HS-5 (cell line): ENCODE data around the gene SERPINB1.
"Not testable (repeated sequence)": the region's sequence is repeated elsewhere in the genome, so short reads cannot be mapped to it uniquely, and the experiment has no call there.

Experiments used
- DNase-seq: peaks from one replicate; pipeline ENCODE4 v3.0.0-alpha.2; 2012; ENCODE audit warnings: low read depth

Gene SERPINB1

GRCh38 chr6:2841264-2842138, at the start of gene SERPINB1:
TSS of gene SERPINB1 (minus strand) at chr6:2841863. CDS start at chr6:2840586, 1,277 bp downstream.
- DNase-seq, result no peak

GRCh38 chr6:2890976-2891767, 49.5 kb upstream of the SERPINB1 start:
- DNase-seq, result no peak

GRCh38 chr6:2885967-2886735, 44.5 kb upstream of the SERPINB1 start:
- no peak for DNase-seq

- no peak for DNase-seq
Observed at GRCh38 chr6:2884804-2885203, 43.1 kb upstream of the SERPINB1 start.

GRCh38 chr6:2883673-2884072, 42.0 kb upstream of the SERPINB1 start:
- no peak for DNase-seq

GRCh38 chr6:2881423-2881822, 39.8 kb upstream of the SERPINB1 start:
- DNase-seq, result no peak

- not testable (repeated sequence) for DNase-seq
Observed at GRCh38 chr6:2880156-2880555, 38.5 kb upstream of the SERPINB1 start.

- DNase-seq, result no peak
Observed at GRCh38 chr6:2877960-2878359, 36.3 kb upstream of the SERPINB1 start.

- DNase-seq, result peak; percentile 41
Observed at GRCh38 chr6:2877057-2877882, 35.6 kb upstream of the SERPINB1 start.

- DNase-seq, result peak; percentile 80
Observed at GRCh38 chr6:2876210-2877056, 34.8 kb upstream of the SERPINB1 start.

- DNase-seq, result no peak
Observed at GRCh38 chr6:2875359-2876191, 33.9 kb upstream of the SERPINB1 start.

- DNase-seq, result no peak
Observed at GRCh38 chr6:2873643-2874042, 32.0 kb upstream of the SERPINB1 start.

- DNase-seq, result no peak
Observed at GRCh38 chr6:2872423-2873358, 31.0 kb upstream of the SERPINB1 start.

- DNase-seq, result no peak
Observed at GRCh38 chr6:2871953-2872352, 30.3 kb upstream of the SERPINB1 start.

- no peak for DNase-seq
Observed at GRCh38 chr6:2871102-2871501, 29.4 kb upstream of the SERPINB1 start.

- no peak for DNase-seq
Observed at GRCh38 chr6:2870046-2870636, 28.5 kb upstream of the SERPINB1 start.

- DNase-seq, result no peak
Observed at GRCh38 chr6:2868637-2869036, 27.0 kb upstream of the SERPINB1 start.
